Activated naive CD8-positive, alpha-beta T cell treated with anti-CD3 and anti-CD28 coated beads for 36 hours (primary cell): ENCODE results near the gene DISP3. TPM values are rescaled to one million over a fixed set of nuclear protein-coding genes. Genes with fewer than 3 reads are reported as not detected.

Experiments used
- DNase-seq: peaks from one replicate; pipeline ENCODE4 v3.0.0; 2021
- H3K27ac Mint-ChIP-seq: one replicate; pipeline ENCODE4 v1.8.0; 2022; ENCODE audit warnings: mild to moderate bottlenecking, moderate library complexity, mixed read lengths
- H3K27me3 Mint-ChIP-seq: one replicate; pipeline ENCODE4 v1.8.0; 2022; ENCODE audit warnings: mild to moderate bottlenecking, mixed read lengths
- H3K36me3 Mint-ChIP-seq: one replicate; pipeline ENCODE4 v1.8.0; 2021; ENCODE audit warnings: mild to moderate bottlenecking, mixed read lengths
- H3K4me1 Mint-ChIP-seq: one replicate; pipeline ENCODE4 v1.8.0; 2021; ENCODE audit warnings: mixed read lengths
- H3K4me3 Mint-ChIP-seq: one replicate; pipeline ENCODE4 v1.8.0; 2022; ENCODE audit warnings: mild to moderate bottlenecking, moderate library complexity, mixed read lengths
- H3K9me3 Mint-ChIP-seq: one replicate; pipeline ENCODE4 v1.8.0; 2022; ENCODE audit warnings: mixed read lengths
- total RNA-seq, 2 experiments: library from RNA; stranded (reverse); gene quantifications; one replicate each; pipeline ENCODE4 v1.2.3, GENCODE V29; 2021

DISP3 gene
- total RNA-seq, 2 experiments from 2014 or later: 0.20 to 0.58 TPM

GRCh38 chr1:11534846-11535245, 55.9 kb downstream of the DISP3 start:
- no peaks in the 10 kb centered on the region for H3K27me3 Mint-ChIP-seq
- H3K4me1 Mint-ChIP-seq: no peaks in the 10 kb centered on the region
- DNase-seq: no peak
- H3K36me3 Mint-ChIP-seq: no peaks in the 10 kb centered on the region
- H3K27ac Mint-ChIP-seq: no peak overlapping the region
- H3K9me3 Mint-ChIP-seq: no peaks in the 10 kb centered on the region
- H3K4me3 Mint-ChIP-seq: no peak overlapping the region

GRCh38 chr1:11535316-11535715, 56.4 kb downstream of the DISP3 start:
- H3K27me3 Mint-ChIP-seq: no peaks in the 10 kb centered on the region
- no peak overlapping the region for H3K4me3 Mint-ChIP-seq
- H3K4me1 Mint-ChIP-seq: no peaks in the 10 kb centered on the region
- no peak overlapping the region for H3K27ac Mint-ChIP-seq
- no peak for DNase-seq
- H3K36me3 Mint-ChIP-seq: no peaks in the 10 kb centered on the region
- H3K9me3 Mint-ChIP-seq: no peaks in the 10 kb centered on the region

GRCh38 chr1:11535761-11536572, 57.0 kb downstream of the DISP3 start:
- Mint-ChIP-seq H3K27ac (no peak overlapping the region), H3K36me3 (no peaks in the 10 kb centered on the region), H3K27me3 (no peaks in the 10 kb centered on the region)

GRCh38 chr1:11536573-11537379, 57.8 kb downstream of the DISP3 start:
- Mint-ChIP-seq H3K36me3 (no peaks in the 10 kb centered on the region), H3K4me1 (no peaks in the 10 kb centered on the region), H3K4me3 (no peak overlapping the region), H3K27me3 (no peaks in the 10 kb centered on the region), H3K27ac (no peak overlapping the region), H3K9me3 (no peaks in the 10 kb centered on the region)
- no peak for DNase-seq

More at GRCh38 chr1:11535761-11536572, 57.0 kb downstream of the DISP3 start:
- no peak for DNase-seq
- Mint-ChIP-seq H3K4me3 (no peak overlapping the region), H3K9me3 (no peaks in the 10 kb centered on the region), H3K4me1 (no peaks in the 10 kb centered on the region)

- H3K27ac Mint-ChIP-seq: no peak overlapping the region
- H3K4me1 Mint-ChIP-seq: no peaks in the 10 kb centered on the region
- no peaks in the 10 kb centered on the region for H3K27me3 Mint-ChIP-seq
Observed at GRCh38 chr1:11537380-11537764, 58.4 kb downstream of the DISP3 start.

GRCh38 chr1:11537854-11538591, 59.1 kb downstream of the DISP3 start:
- Mint-ChIP-seq H3K36me3 (no peaks in the 10 kb centered on the region), H3K27ac (no peak overlapping the region), H3K27me3 (no peaks in the 10 kb centered on the region)

More at GRCh38 chr1:11537380-11537764, 58.4 kb downstream of the DISP3 start:
- Mint-ChIP-seq H3K36me3 (no peaks in the 10 kb centered on the region), H3K4me3 (no peak overlapping the region), H3K9me3 (no peaks in the 10 kb centered on the region)
- DNase-seq: no peak

GRCh38 chr1:11538886-11539285, 59.9 kb downstream of the DISP3 start:
- no peak overlapping the region for H3K27ac Mint-ChIP-seq
- H3K36me3 Mint-ChIP-seq: no peaks in the 10 kb centered on the region
- no peaks in the 10 kb centered on the region for H3K4me1 Mint-ChIP-seq
- H3K9me3 Mint-ChIP-seq: no peaks in the 10 kb centered on the region
- H3K27me3 Mint-ChIP-seq: no peaks in the 10 kb centered on the region
- H3K4me3 Mint-ChIP-seq: no peak overlapping the region
- DNase-seq: no peak

More at GRCh38 chr1:11537854-11538591, 59.1 kb downstream of the DISP3 start:
- no peaks in the 10 kb centered on the region for H3K9me3 Mint-ChIP-seq
- DNase-seq: no peak
- H3K4me1 Mint-ChIP-seq: no peaks in the 10 kb centered on the region
- no peak overlapping the region for H3K4me3 Mint-ChIP-seq

GRCh38 chr1:11539850-11540772, 61.2 kb downstream of the DISP3 start:
- Mint-ChIP-seq H3K9me3 (no peaks in the 10 kb centered on the region), H3K27ac (no peak overlapping the region)

GRCh38 chr1:11540773-11541160, 61.8 kb downstream of the DISP3 start:
- DNase-seq: no peak
- Mint-ChIP-seq H3K27ac (no peak overlapping the region), H3K9me3 (no peaks in the 10 kb centered on the region), H3K36me3 (no peaks in the 10 kb centered on the region), H3K4me1 (no peaks in the 10 kb centered on the region), H3K27me3 (no peaks in the 10 kb centered on the region), H3K4me3 (no peak overlapping the region)

More at GRCh38 chr1:11539850-11540772, 61.2 kb downstream of the DISP3 start:
- DNase-seq: no peak
- no peaks in the 10 kb centered on the region for H3K4me1 Mint-ChIP-seq
- no peaks in the 10 kb centered on the region for H3K27me3 Mint-ChIP-seq
- H3K36me3 Mint-ChIP-seq: no peaks in the 10 kb centered on the region
- H3K4me3 Mint-ChIP-seq: no peak overlapping the region

GRCh38 chr1:11541236-11541635, 62.3 kb downstream of the DISP3 start:
- Mint-ChIP-seq H3K27ac (no peak overlapping the region), H3K27me3 (no peaks in the 10 kb centered on the region), H3K4me3 (no peak overlapping the region), H3K9me3 (no peaks in the 10 kb centered on the region), H3K4me1 (peaks cover 3% of the 10 kb centered on the region), H3K36me3 (no peaks in the 10 kb centered on the region)
- DNase-seq: no peak

GRCh38 chr1:11541956-11542355, 63.0 kb downstream of the DISP3 start:
- no peaks in the 10 kb centered on the region for H3K27me3 Mint-ChIP-seq
- H3K4me1 Mint-ChIP-seq: peaks cover 3% of the 10 kb centered on the region
- H3K27ac Mint-ChIP-seq: no peak overlapping the region
- no peaks in the 10 kb centered on the region for H3K9me3 Mint-ChIP-seq
- no peak overlapping the region for H3K4me3 Mint-ChIP-seq
- DNase-seq: no peak
- H3K36me3 Mint-ChIP-seq: no peaks in the 10 kb centered on the region

- DNase-seq: no peak
- Mint-ChIP-seq H3K27ac (no peak overlapping the region), H3K27me3 (peaks cover 2% of the 10 kb centered on the region), H3K36me3 (no peaks in the 10 kb centered on the region), H3K4me3 (no peak overlapping the region), H3K9me3 (no peaks in the 10 kb centered on the region), H3K4me1 (peaks cover 3% of the 10 kb centered on the region)
Observed at GRCh38 chr1:11543392-11543791, 64.4 kb downstream of the DISP3 start.

- Mint-ChIP-seq H3K27me3 (peaks cover 6% of the 10 kb centered on the region), H3K36me3 (no peaks in the 10 kb centered on the region), H3K9me3 (no peaks in the 10 kb centered on the region), H3K4me1 (peaks cover 3% of the 10 kb centered on the region), H3K4me3 (no peak overlapping the region), H3K27ac (no peak overlapping the region)
- no peak for DNase-seq
Observed at GRCh38 chr1:11543796-11544195, 64.8 kb downstream of the DISP3 start.

GRCh38 chr1:11546456-11546855, 67.5 kb downstream of the DISP3 start:
- Mint-ChIP-seq H3K27ac (no peak overlapping the region), H3K9me3 (no peaks in the 10 kb centered on the region), H3K4me3 (no peak overlapping the region), H3K4me1 (peaks cover 3% of the 10 kb centered on the region), H3K36me3 (no peaks in the 10 kb centered on the region), H3K27me3 (peaks cover 26% of the 10 kb centered on the region)
- no peak for DNase-seq
